SK-N-SH (cell line): Measurements from ENCODE around the gene FAM217A. TPM values are rescaled to one million over a fixed set of nuclear protein-coding genes. Genes with fewer than 3 reads are reported as not detected.

Experiments
- CTCF ChIA-PET: fragments of 300-600, 350-600 bp; formaldehyde crosslinking; extraction: SDS; loops from one replicate; lab custom pipeline; 2021; lab: Yijun Ruan, JAX
- POLR2A ChIA-PET: fragments of 350-600 bp; sonication (Branson Sonifier 250); formaldehyde crosslinking; extraction: SDS; loops from one replicate; lab custom pipeline; 2020; ENCODE audit warnings: antibody characterized with exemption, inconsistent platforms; lab: Yijun Ruan, JAX
- DNase-seq: peaks from one replicate; pipeline ENCODE4 v3.0.0; 2012
- H2AFZ ChIP-seq: fragments of 200-600 bp; sonication (generic); 2 replicates; pipeline ENCODE4 v1.8.1; 2016; ENCODE audit warnings: antibody characterized with exemption, mild to moderate bottlenecking, low read depth
- H3F3A ChIP-seq: fragments of 200-600 bp; sonication (generic); replicated peaks from 2 replicates; pipeline ENCODE3; 2016; ENCODE audit warnings: antibody characterized with exemption, mild to moderate bottlenecking; ENCODE audit not compliant: insufficient read depth
- H3K27ac ChIP-seq, 2 experiments: fragments of 200-500 bp in 1 of 2; fragments of 200-600 bp in 1 of 2; sonication (Bioruptor generic) in 1 of 2; sonication (generic), shearing (Covaris generic) in 1 of 2; 2 replicates each; pipeline versions ENCODE4 v1.5.1 to v1.6.1; 2014 to 2016; ENCODE audit warnings: low read depth in 2 of 2, inconsistent platforms in 1 of 2, low read length in 1 of 2, mild to moderate bottlenecking in 1 of 2, mixed read lengths in 1 of 2
- H3K27me3 ChIP-seq: fragments of 200-600 bp; sonication (generic), shearing (Covaris generic); 2 replicates; pipeline ENCODE4 v1.6.1; 2016; ENCODE audit warnings: mixed run types; ENCODE audit not compliant: insufficient read depth
- H3K36me3 ChIP-seq, 2 experiments: fragments of 200-500 bp in 1 of 2; fragments of 200-600 bp in 1 of 2; sonication (Bioruptor generic) in 1 of 2; sonication (generic) in 1 of 2; replicated peaks in 1 of 2; 2 replicates each; pipeline versions ENCODE3 to v1.5.1; 2014 to 2016; ENCODE audit warnings: low read length in 1 of 2, mild to moderate bottlenecking in 1 of 2; ENCODE audit not compliant: insufficient read depth in 2 of 2, control insufficient read depth in 1 of 2
- H3K4me1 ChIP-seq, 2 experiments: fragments of 200-500 bp in 1 of 2; fragments of 200-600 bp in 1 of 2; sonication (Bioruptor generic) in 1 of 2; sonication (generic), shearing (Covaris generic) in 1 of 2; 2 replicates each; pipeline versions ENCODE4 v1.5.1 to v1.6.1; 2014 to 2016; ENCODE audit warnings: low read depth in 1 of 2, low read length in 1 of 2, mixed run types in 1 of 2; ENCODE audit not compliant: insufficient read depth in 2 of 2, control insufficient read depth in 1 of 2
- H3K4me2 ChIP-seq: fragments of 200-600 bp; sonication (generic), shearing (Covaris generic); 2 replicates; pipeline ENCODE4 v1.6.1; 2017; ENCODE audit warnings: mixed run types
- H3K4me3 ChIP-seq, 2 experiments: fragments of 200-500 bp in 1 of 2; fragments of 200-600 bp in 1 of 2; sonication (Bioruptor generic) in 1 of 2; sonication (generic), shearing (Covaris generic) in 1 of 2; 2 replicates each; pipeline versions ENCODE4 v1.5.1 to v1.8.1; 2014 to 2016; ENCODE audit warnings: low read depth in 2 of 2, inconsistent platforms in 1 of 2, low read length in 1 of 2, mild to moderate bottlenecking in 1 of 2, mixed read lengths in 1 of 2, moderate library complexity in 1 of 2
- H3K79me2 ChIP-seq: fragments of 200-600 bp; sonication (generic); 2 replicates; pipeline ENCODE4 v1.8.1; 2017; ENCODE audit warnings: mild to moderate bottlenecking; ENCODE audit not compliant: insufficient read depth
- H3K9ac ChIP-seq: fragments of 200-600 bp; sonication (generic); 2 replicates; pipeline ENCODE4 v1.6.1; 2017; ENCODE audit warnings: mixed run types
- H3K9me2 ChIP-seq: fragments of 200-600 bp; sonication (generic); 2 replicates; pipeline ENCODE4 v1.6.1; 2017; ENCODE audit warnings: mixed run types
- H3K9me3 ChIP-seq: fragments of 200-600 bp; sonication (generic); 2 replicates; pipeline ENCODE4 v1.6.1; 2017; ENCODE audit warnings: mixed run types, mild to moderate bottlenecking, moderate library complexity
- H4K20me1 ChIP-seq: fragments of 200-600 bp; sonication (generic); 2 replicates; pipeline ENCODE4 v1.6.1; 2017; ENCODE audit warnings: mild to moderate bottlenecking, mixed run types; ENCODE audit not compliant: insufficient read depth
- CHD2 ChIP-seq: fragments of 150-350 bp; IDR thresholded peaks from 2 replicates; pipeline ENCODE4 v1.6.1; 2018; ENCODE audit warnings: low read length; ENCODE audit not compliant: partially characterized antibody
- CTCF ChIP-seq: fragments of 200-600 bp; sonication (generic); IDR thresholded peaks from 2 replicates; pipeline ENCODE4 v1.6.1; 2017; ENCODE audit warnings: antibody characterized with exemption, mild to moderate bottlenecking, moderate library complexity
- EZH2phosphoT487 ChIP-seq: fragments of 200-600 bp; sonication (generic); IDR thresholded peaks from 2 replicates; pipeline ENCODE4 v1.6.1; 2017; ENCODE audit warnings: low read depth, mixed run types, mild to moderate bottlenecking, antibody characterized with exemption, moderate library complexity, borderline replicate concordance
- FOSL2 ChIP-seq: IDR thresholded peaks from 2 replicates; pipeline ENCODE4 v1.4.0; 2012; ENCODE audit warnings: low read depth, mild to moderate bottlenecking, moderate library complexity, borderline replicate concordance
- FOXJ3 ChIP-seq: sonication (generic); formaldehyde crosslinking; IDR thresholded peaks from 2 replicates; pipeline ENCODE4 v1.5.1; 2020; ENCODE audit warnings: mild to moderate bottlenecking, missing genetic modification reagents
- GABPA ChIP-seq: IDR thresholded peaks from 2 replicates; pipeline ENCODE4 v1.4.0; 2012; ENCODE audit warnings: low read depth, mild to moderate bottlenecking
- MEF2A ChIP-seq: IDR thresholded peaks from 2 replicates; pipeline ENCODE4 v1.4.0; 2012; ENCODE audit warnings: low read depth, borderline replicate concordance
- NFIC ChIP-seq: IDR thresholded peaks from 2 replicates; pipeline ENCODE4 v1.4.0; 2012; ENCODE audit warnings: borderline replicate concordance
- RAD21 ChIP-seq: IDR thresholded peaks from 2 replicates; pipeline ENCODE4 v1.6.1; 2012; ENCODE audit warnings: mild to moderate bottlenecking, low read length
- RFX5 ChIP-seq: IDR thresholded peaks from 2 replicates; pipeline ENCODE4 v1.6.1; 2012; ENCODE audit warnings: mild to moderate bottlenecking, improper control_type of control experiment, low read length
- USF1 ChIP-seq: IDR thresholded peaks from 2 replicates; pipeline ENCODE4 v1.4.0; 2012; ENCODE audit warnings: low read depth, borderline replicate concordance
- YY1 ChIP-seq: IDR thresholded peaks from 2 replicates; pipeline ENCODE4 v1.4.0; 2012; ENCODE audit warnings: low read depth, mild to moderate bottlenecking
- WGBS: methylation state at CpG from one replicate; pipeline ENCODE4 v1.1.6; 2017; ENCODE audit warnings: low lambda C conversion rate; 5-methylcytosine and 5-hydroxymethylcytosine counted together
- polyA plus RNA-seq, 3 experiments: library from polyadenylated mRNA; depleted of rRNA; stranded (reverse); fragments of >200 nt; gene quantifications; 2 replicates each; pipeline ENCODE4 v1.2.3, GENCODE V29; 2012

FAM217A gene
- polyA plus RNA-seq, 1 of the 3 experiments (the other 2 are of a cell fraction) = not detected

- TF ChIP-seq FOXJ3 (CRISPR knock-in tag) (no peak), YY1 (no peak)
Observed at GRCh38 chr6:4084444-4085331, 5.8 kb upstream of the FAM217A start (continued).

DNA sequence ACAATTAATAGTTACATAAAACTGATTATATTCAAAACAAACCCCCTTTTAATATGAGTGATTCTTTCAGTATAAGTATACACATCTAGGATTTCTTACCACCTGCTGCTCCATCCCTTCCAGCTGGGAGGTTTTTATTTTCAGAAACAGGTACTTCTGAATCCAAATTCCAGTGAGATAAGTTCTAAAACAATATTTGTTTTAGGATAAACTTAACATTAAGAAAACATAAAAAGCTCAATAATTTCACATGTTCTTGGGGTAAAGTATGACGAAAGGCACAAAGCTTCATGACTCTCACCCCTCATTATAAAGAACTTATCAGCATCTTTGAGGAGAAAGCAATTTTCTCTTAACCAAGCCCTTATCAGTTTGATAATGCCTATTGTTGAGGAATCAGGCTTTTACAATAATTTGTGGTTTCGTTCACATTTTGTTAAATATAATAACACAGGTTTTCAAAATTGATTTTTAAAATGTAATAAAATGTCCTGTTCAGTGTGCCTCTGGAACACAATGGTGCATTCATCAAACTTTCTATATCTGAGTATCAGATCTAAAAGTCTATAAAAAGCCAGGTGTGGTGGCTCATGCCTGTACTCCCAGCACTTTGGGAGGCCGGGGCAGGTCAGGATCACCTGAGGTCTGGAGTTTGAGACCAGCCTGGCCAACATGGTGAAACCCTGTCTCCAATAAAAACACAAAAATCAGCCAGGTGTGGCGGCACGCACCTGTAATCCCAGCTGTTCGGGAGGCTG is 4.3 kb downstream of the FAM217A start:
- Histone ChIP-seq H3K79me2 (no peaks in the 10 kb centered on the region), H3K36me3 (no peaks in the 10 kb centered on the region), H2AFZ (no peak overlapping the region), H3K9me3 (no peaks in the 10 kb centered on the region), H3K9me2 (no peaks in the 10 kb centered on the region), H3K4me3 (no peak overlapping the region), H3K9ac (no peak overlapping the region), H3F3A (no peaks in the 10 kb centered on the region), H3K4me2 (no peak overlapping the region), H4K20me1 (no peaks in the 10 kb centered on the region), H3K27me3 (no peaks in the 10 kb centered on the region), H3K27ac (no peak overlapping the region), H3K4me1 (no peaks in the 10 kb centered on the region; a peak in 1 of 4 replicates)
- 83% methylated on average over 6 of the region's 6 CpGs for WGBS
- TF ChIP-seq EZH2phosphoT487 (no peak), CHD2 (no peak), FOSL2 (no peak), RFX5 (no peak), MEF2A (no peak), YY1 (no peak)
- ChIA-PET CTCF (interaction anchor here (1.3 kb wide), 1 partner anchor 81 kb away, joined by 3 read pairs; no protein-coding TSS in a partner anchor), POLR2A (no interaction called here)
- no peak for DNase-seq

DNA sequence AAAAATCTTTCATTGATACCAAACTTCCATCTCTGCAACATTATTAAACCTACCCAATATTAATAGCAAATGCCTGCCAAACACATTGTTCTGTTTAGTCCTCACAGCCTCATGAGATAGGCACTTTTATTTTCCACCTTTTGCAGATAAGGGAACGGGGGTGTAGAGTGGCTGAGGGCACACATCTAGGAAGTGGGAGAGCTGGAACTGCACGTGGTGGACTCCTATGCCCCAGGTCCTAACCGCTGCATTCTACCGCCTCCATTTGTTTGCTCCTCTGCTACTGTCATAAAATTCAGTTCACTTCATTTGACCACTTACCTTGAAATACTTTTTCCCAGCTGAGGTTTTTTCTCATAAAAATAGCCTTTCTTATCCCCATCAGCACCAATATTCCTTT is 7.6 kb downstream of the FAM217A start:
- CTCF ChIA-PET = interaction anchor here (1.5 kb wide), 1 partner anchor 50 kb away, joined by 4 read pairs; a partner anchor contains a TSS
- H3K79me2 ChIP-seq = no peaks in the 10 kb centered on the region
- H3K9me3 ChIP-seq = no peaks in the 10 kb centered on the region
- no peaks in the 10 kb centered on the region for H3K9me2 ChIP-seq
- H3K27me3 ChIP-seq = no peaks in the 10 kb centered on the region
- DNase-seq = no peak
- WGBS = 77% methylated on average over 4 of the region's 4 CpGs
- no peak overlapping the region for H3K27ac ChIP-seq
- H2AFZ ChIP-seq = no peak overlapping the region
- H3K4me2 ChIP-seq = no peak overlapping the region
- no peak overlapping the region for H3K4me3 ChIP-seq
- POLR2A ChIA-PET = no interaction called here
- no peak overlapping the region for H3K9ac ChIP-seq
- TF ChIP-seq GABPA (no peak), RAD21 (no peak), USF1 (no peak), NFIC (no peak), CTCF (no peak)
- H3K36me3 ChIP-seq = no peaks in the 10 kb centered on the region
- H4K20me1 ChIP-seq = no peaks in the 10 kb centered on the region
- H3F3A ChIP-seq = no peaks in the 10 kb centered on the region
- H3K4me1 ChIP-seq = no peaks in the 10 kb centered on the region; a peak in 1 of 4 replicates
